ENCODE data around the gene KLF3. TPM values are rescaled to one million over a fixed set of nuclear protein-coding genes. Genes with fewer than 3 reads are reported as not detected.
"Not testable (repeated sequence)": the region's sequence is repeated elsewhere in the genome, so short reads cannot be mapped to it uniquely, and the experiment has no call there.

KLF3 gene
- total and polyA plus RNA-seq, 2 experiments from 2014 or later = 68.4 to 77.3 TPM

DNA sequence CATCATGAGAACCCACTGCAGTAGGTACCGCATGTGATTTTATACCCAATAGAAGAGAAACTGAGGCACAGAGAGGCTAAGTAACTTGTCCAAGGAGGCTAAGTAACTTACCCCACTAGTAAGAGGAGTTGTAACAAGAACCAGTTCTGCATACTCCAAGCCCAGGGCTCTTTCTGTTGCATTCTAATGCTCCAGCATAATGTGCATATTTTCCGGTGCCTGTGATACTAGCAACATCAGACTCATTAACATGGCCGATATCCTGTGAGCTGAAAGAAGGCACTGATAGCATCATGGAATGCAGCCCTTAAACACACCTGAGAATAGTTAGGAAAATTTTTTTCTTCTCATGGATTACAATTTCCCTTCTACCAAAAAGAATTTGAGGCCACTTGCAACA is 39.7 kb upstream of the KLF3 start:
- Histone ChIP-seq H3K79me2 (no peaks in the 10 kb centered on the region), H3K9me3 (ENCODE audit: low read depth) (no peaks in the 10 kb centered on the region), H3K4me2 (no peak overlapping the region), H3K27me3 (no peaks in the 10 kb centered on the region), H3K36me3 (replicated peaks; ENCODE audit: insufficient read depth, low read depth) (no peaks in the 10 kb centered on the region), H3K9me2 (replicated peaks; ENCODE audit: insufficient read depth) (no peaks in the 10 kb centered on the region), H3K4me3 (no peak overlapping the region), H4K20me1 (ENCODE audit: insufficient read depth, poor library complexity, severe bottlenecking) (no peaks in the 10 kb centered on the region), H3K4me1 (ENCODE audit: insufficient read depth) (peaks cover 13% of the 10 kb centered on the region), H3K27ac (no peak overlapping the region), H2AFZ (no peak overlapping the region)
- no peak for DNase-seq (ENCODE audit: low spot score)
- WGBS (ENCODE audit: low lambda C conversion rate, missing lambda C conversion rate) = 79% methylated on average over 3 of the region's 3 CpGs
- TF ChIP-seq EZH2 (IDR thresholded peaks at IDR 0.05; ENCODE audit: borderline replicate concordance) (no peak), EZH2phosphoT487 (IDR thresholded peaks at IDR 0.05; ENCODE audit: low read depth, severe bottlenecking, unreplicated experiment) (no peak)
- TF ChIP-seq, protein P1, sequence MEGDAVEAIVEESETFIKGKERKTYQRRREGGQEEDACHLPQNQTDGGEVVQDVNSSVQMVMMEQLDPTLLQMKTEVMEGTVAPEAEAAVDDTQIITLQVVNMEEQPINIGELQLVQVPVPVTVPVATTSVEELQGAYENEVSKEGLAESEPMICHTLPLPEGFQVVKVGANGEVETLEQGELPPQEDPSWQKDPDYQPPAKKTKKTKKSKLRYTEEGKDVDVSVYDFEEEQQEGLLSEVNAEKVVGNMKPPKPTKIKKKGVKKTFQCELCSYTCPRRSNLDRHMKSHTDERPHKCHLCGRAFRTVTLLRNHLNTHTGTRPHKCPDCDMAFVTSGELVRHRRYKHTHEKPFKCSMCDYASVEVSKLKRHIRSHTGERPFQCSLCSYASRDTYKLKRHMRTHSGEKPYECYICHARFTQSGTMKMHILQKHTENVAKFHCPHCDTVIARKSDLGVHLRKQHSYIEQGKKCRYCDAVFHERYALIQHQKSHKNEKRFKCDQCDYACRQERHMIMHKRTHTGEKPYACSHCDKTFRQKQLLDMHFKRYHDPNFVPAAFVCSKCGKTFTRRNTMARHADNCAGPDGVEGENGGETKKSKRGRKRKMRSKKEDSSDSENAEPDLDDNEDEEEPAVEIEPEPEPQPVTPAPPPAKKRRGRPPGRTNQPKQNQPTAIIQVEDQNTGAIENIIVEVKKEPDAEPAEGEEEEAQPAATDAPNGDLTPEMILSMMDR (IDR thresholded peaks at IDR 0.05; ENCODE audit: poor library complexity) = no peak

DNA sequence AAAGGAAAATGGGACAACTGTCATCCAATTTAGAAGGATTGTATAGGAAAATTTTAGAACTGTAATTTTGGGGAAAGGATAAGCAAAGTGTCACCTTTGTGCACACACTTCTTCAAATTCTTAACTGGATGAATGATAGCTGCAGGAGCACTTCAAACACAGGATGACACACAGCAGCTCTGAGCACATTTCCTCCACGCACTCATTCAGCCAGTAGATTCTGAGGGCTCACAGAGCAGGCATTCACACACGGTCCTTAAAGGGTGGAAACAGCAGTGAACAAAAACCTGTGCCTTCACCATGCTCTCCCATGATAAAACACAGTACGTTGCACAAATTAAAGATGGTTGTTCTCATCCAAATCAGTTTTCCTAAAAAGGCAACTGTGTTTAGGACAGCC is 38.5 kb upstream of the KLF3 start:
- WGBS (ENCODE audit: low lambda C conversion rate, missing lambda C conversion rate) = 75% methylated on average over 3 of the region's 3 CpGs
- Histone ChIP-seq H3K4me2 (no peak overlapping the region), H3K36me3 (replicated peaks; ENCODE audit: insufficient read depth, low read depth) (no peaks in the 10 kb centered on the region), H3K4me3 (no peak overlapping the region), H3K4me1 (ENCODE audit: insufficient read depth) (peaks cover 3% of the 10 kb centered on the region), H3K27ac (no peak overlapping the region), H3K79me2 (no peaks in the 10 kb centered on the region), H2AFZ (peak overlapping the region; percentile 15), H4K20me1 (ENCODE audit: insufficient read depth, poor library complexity, severe bottlenecking) (no peaks in the 10 kb centered on the region), H3K27me3 (no peaks in the 10 kb centered on the region), H3K9me2 (replicated peaks; ENCODE audit: insufficient read depth) (no peaks in the 10 kb centered on the region), H3K9me3 (ENCODE audit: low read depth) (no peaks in the 10 kb centered on the region)
- TF ChIP-seq EZH2phosphoT487 (IDR thresholded peaks at IDR 0.05; ENCODE audit: low read depth, severe bottlenecking, unreplicated experiment) (no peak), EZH2 (IDR thresholded peaks at IDR 0.05; ENCODE audit: borderline replicate concordance) (no peak)
- TF ChIP-seq, protein P1 (IDR thresholded peaks at IDR 0.05; ENCODE audit: poor library complexity) = no peak
- DNase-seq (ENCODE audit: low spot score) = no peak

DNA sequence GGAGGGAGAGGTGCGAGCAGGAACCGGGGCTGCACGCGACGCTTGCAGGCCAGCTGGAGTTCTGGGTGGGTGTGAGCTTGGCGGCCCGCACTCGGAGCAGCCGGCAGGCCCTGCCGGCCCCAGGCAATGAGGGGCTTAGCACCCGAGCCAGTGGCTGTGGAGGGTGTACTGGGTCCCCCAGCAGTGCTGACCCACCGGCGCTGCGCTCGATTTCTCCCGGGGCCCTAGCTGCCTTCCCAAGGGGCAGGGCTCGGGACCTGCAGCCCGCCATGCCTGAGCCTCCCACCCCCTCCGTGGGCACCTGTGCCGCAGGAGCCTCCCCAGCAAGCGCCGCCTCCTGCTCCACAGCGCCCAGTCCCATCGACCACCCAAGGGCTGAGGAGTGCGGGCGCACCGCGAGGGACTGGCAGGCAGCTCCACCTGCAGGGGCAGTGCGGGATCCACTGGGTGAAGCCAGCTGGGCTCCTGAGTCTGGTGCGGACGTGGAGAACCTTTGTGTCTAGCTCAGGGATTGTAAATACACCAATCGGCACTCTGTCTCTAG is 37.0 kb upstream of the KLF3 start:
- H3K4me3 ChIP-seq; DNase-seq (ENCODE audit: low spot score); H3K27me3 ChIP-seq; H3K9me3 ChIP-seq (ENCODE audit: low read depth); H4K20me1 ChIP-seq (ENCODE audit: insufficient read depth, poor library complexity, severe bottlenecking); H3K36me3 ChIP-seq (replicated peaks; ENCODE audit: insufficient read depth, low read depth); H3K79me2 ChIP-seq; H3K27ac ChIP-seq; H3K9me2 ChIP-seq (replicated peaks; ENCODE audit: insufficient read depth); H3K4me1 ChIP-seq (ENCODE audit: insufficient read depth); H2AFZ ChIP-seq; H3K4me2 ChIP-seq: not testable (repeated sequence)
- 98% methylated on average over 26 of the region's 32 CpGs for WGBS (ENCODE audit: low lambda C conversion rate, missing lambda C conversion rate)

DNA sequence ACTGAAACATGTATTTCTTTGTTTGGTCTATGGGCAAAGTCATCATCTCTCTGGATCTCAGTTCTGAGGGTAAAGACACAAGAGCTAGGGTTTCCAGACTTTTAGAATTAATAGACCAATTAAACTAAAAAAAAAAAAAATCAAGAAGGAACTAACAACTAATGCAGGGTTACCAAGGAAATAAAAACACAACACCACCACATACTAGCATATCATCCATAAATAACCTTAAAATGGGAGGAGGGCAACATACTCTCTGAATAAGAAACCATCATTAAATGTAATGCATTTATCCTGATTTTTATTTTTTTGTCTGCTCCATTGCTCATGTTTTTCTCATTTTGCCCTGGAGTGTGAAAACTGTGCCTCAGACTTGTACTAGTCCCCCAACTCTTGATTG is 33.5 kb upstream of the KLF3 start:
- H4K20me1 ChIP-seq (ENCODE audit: insufficient read depth, poor library complexity, severe bottlenecking) = no peaks in the 10 kb centered on the region
- no peak overlapping the region for H3K4me3 ChIP-seq
- no peak overlapping the region for H2AFZ ChIP-seq
- no peak for DNase-seq (ENCODE audit: low spot score)
- no peaks in the 10 kb centered on the region for H3K27me3 ChIP-seq
- no peaks in the 10 kb centered on the region for H3K9me3 ChIP-seq (ENCODE audit: low read depth)
- no peak overlapping the region for H3K4me2 ChIP-seq
- H3K4me1 ChIP-seq (ENCODE audit: insufficient read depth) = no peaks in the 10 kb centered on the region
- no peak overlapping the region for H3K27ac ChIP-seq
- TF ChIP-seq, protein P1 (IDR thresholded peaks at IDR 0.05; ENCODE audit: poor library complexity) = no peak
- no peak for TF ChIP-seq EZH2phosphoT487 (IDR thresholded peaks at IDR 0.05; ENCODE audit: low read depth, severe bottlenecking, unreplicated experiment)
- no peak for TF ChIP-seq EZH2 (IDR thresholded peaks at IDR 0.05; ENCODE audit: borderline replicate concordance)
- H3K36me3 ChIP-seq (replicated peaks; ENCODE audit: insufficient read depth, low read depth) = no peaks in the 10 kb centered on the region
- no peaks in the 10 kb centered on the region for H3K9me2 ChIP-seq (replicated peaks; ENCODE audit: insufficient read depth)
- no peaks in the 10 kb centered on the region for H3K79me2 ChIP-seq

All from hepatocyte (in vitro differentiated cells).